HepG2 (cell line): ENCODE measurements around the gene ZNF747. TPM values are rescaled to one million over a fixed set of nuclear protein-coding genes. Genes with fewer than 3 reads are reported as not detected.

Experiments used
- GLMP ChIP-seq: sonication (generic); formaldehyde crosslinking; IDR thresholded peaks from 2 replicates; pipeline ENCODE4 v1.9.0; 2021; ENCODE audit warnings: missing genetic modification reagents, mild to moderate bottlenecking, borderline replicate concordance
- HOXA5 ChIP-seq: sonication (generic); formaldehyde crosslinking; IDR thresholded peaks from 2 replicates; pipeline ENCODE4 v1.4.0; 2020; ENCODE audit warnings: missing genetic modification reagents
- IRX3 ChIP-seq: sonication (generic); formaldehyde crosslinking; IDR thresholded peaks from 2 replicates; pipeline ENCODE4 v1.8.1; 2023; ENCODE audit warnings: mild to moderate bottlenecking, low read depth, missing genetic modification reagents, borderline replicate concordance
- PHF20 ChIP-seq: sonication (generic); formaldehyde crosslinking; IDR thresholded peaks from 2 replicates; pipeline ENCODE4 v1.5.0; 2020; ENCODE audit warnings: mild to moderate bottlenecking, missing genetic modification reagents
- RBM22 ChIP-seq: fragments of 200-400 bp; formaldehyde crosslinking; optimal IDR thresholded peaks from 2 replicates; pipeline ENCODE3; 2017; ENCODE audit warnings: mild to moderate bottlenecking, low read length, moderate library complexity
- THAP7 ChIP-seq: sonication (generic); formaldehyde crosslinking; IDR thresholded peaks from 2 replicates; pipeline ENCODE4 v1.8.1; 2023; ENCODE audit warnings: mild to moderate bottlenecking, missing genetic modification reagents
- ZBTB4 ChIP-seq: sonication (generic); formaldehyde crosslinking; IDR thresholded peaks from 2 replicates; pipeline ENCODE4 v1.4.0; 2020; ENCODE audit warnings: missing genetic modification reagents, mild to moderate bottlenecking, borderline replicate concordance
- ZNF124 ChIP-seq: sonication (generic); formaldehyde crosslinking; IDR thresholded peaks from 2 replicates; pipeline ENCODE4 v1.4.0; 2020; ENCODE audit warnings: missing genetic modification reagents
- polyA plus RNA-seq, 8 experiments: library from polyadenylated mRNA; depleted of rRNA in 3 of 8; stranded (reverse) in 7 of 8; unstranded in 1 of 8; fragments of >200 nt; fragmentation: Illumina TruSeq in 4 of 8; extraction: Trizol in 4 of 8; gene quantifications; 2 replicates each; pipeline versions ENCODE4 v1.2.1 to v1.2.3, GENCODE V29; 2011 to 2016; ENCODE audit warnings: low read depth in 4 of 8, missing spikeins in 1 of 8, mixed read lengths in 1 of 8; ENCODE audit not compliant: insufficient read depth in 1 of 8
- total RNA-seq, 5 experiments: library from RNA; depleted of rRNA; stranded (reverse); fragments of >200 nt; fragmentation: Illumina TruSeq; extraction: Trizol; gene quantifications; 2 replicates each; pipeline ENCODE4 v1.2.3, GENCODE V29; 2016; ENCODE audit warnings: low read depth in 1 of 5
- TF ChIP-seq, protein P1 (sequence below): sonication (generic); formaldehyde crosslinking; conservative IDR thresholded peaks from 2 replicates; pipeline ENCODE4 v1.4.0; 2020; ENCODE audit warnings: missing genetic modification reagents
- TF ChIP-seq, protein P2 (sequence below): sonication (generic); formaldehyde crosslinking; IDR thresholded peaks from 2 replicates; pipeline ENCODE4 v1.5.0; 2020; ENCODE audit warnings: missing genetic modification reagents
- TF ChIP-seq, protein P3 (sequence below): sonication (generic); formaldehyde crosslinking; IDR thresholded peaks from 2 replicates; pipeline ENCODE4 v1.4.0; 2020; ENCODE audit warnings: missing genetic modification reagents
- TF ChIP-seq, protein P4 (sequence below): sonication (generic); formaldehyde crosslinking; IDR thresholded peaks from 2 replicates; pipeline ENCODE4 v1.5.1; 2020; ENCODE audit warnings: missing genetic modification reagents, mild to moderate bottlenecking, borderline replicate concordance
- TF ChIP-seq, protein P5 (sequence below): sonication (generic); formaldehyde crosslinking; conservative IDR thresholded peaks from 2 replicates; pipeline ENCODE4 v1.8.0; 2022; ENCODE audit warnings: low read depth, missing genetic modification reagents

Gene ZNF747
- total and polyA plus RNA-seq, 2 of the 13 experiments (the other 11 are each of a cell fraction or from before 2014, with no cell fraction given), result 7.2 to 10.2 TPM

DNA sequence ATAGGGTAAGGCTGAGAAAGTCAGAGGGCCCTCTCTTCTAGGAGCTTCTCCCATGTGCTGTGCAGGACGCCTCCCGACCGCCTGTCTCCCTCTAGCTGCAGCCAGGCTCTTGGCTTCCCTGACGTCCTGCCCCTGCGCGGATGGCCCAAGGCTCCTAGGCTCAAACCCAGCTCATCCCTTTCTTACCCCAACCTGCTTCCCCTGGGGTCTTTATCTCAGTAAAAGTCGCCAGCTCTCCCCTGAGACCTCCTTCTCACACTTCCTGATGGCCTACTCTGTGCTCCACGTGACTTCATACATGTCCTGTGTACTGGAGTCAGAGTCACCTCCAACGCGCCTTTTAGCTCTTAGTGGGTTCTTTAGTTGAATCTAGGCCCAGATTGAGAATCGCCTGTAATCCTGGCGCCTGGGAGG lies 1.1 kb upstream of the ZNF747 start (continued):
- TF ChIP-seq ZBTB4 (CRISPR knock-in tag) (peak; percentile 79; the same call in 1 of the 2 replicates), HOXA5 (peak; percentile 50; the same call in 1 of the 2 replicates), GLMP (CRISPR knock-in tag) (no peak), IRX3 (CRISPR knock-in tag) (no peak), ZNF124 (CRISPR knock-in tag) (peak; percentile 73; the same call in 1 of the 2 replicates), PHF20 (CRISPR knock-in tag) (no peak), THAP7 (CRISPR knock-in tag) (no peak), RBM22 (no peak)
- TF ChIP-seq, protein P1, sequence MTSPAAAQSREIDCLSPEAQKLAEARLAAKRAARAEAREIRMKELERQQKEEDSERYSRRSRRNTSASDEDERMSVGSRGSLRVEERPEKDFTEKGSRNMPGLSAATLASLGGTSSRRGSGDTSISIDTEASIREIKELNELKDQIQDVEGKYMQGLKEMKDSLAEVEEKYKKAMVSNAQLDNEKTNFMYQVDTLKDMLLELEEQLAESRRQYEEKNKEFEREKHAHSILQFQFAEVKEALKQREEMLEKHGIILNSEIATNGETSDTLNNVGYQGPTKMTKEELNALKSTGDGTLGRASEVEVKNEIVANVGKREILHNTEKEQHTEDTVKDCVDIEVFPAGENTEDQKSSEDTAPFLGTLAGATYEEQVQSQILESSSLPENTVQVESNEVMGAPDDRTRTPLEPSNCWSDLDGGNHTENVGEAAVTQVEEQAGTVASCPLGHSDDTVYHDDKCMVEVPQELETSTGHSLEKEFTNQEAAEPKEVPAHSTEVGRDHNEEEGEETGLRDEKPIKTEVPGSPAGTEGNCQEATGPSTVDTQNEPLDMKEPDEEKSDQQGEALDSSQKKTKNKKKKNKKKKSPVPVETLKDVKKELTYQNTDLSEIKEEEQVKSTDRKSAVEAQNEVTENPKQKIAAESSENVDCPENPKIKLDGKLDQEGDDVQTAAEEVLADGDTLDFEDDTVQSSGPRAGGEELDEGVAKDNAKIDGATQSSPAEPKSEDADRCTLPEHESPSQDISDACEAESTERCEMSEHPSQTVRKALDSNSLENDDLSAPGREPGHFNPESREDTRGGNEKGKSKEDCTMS (CRISPR knock-in tag), result no peak
- TF ChIP-seq, protein P2, sequence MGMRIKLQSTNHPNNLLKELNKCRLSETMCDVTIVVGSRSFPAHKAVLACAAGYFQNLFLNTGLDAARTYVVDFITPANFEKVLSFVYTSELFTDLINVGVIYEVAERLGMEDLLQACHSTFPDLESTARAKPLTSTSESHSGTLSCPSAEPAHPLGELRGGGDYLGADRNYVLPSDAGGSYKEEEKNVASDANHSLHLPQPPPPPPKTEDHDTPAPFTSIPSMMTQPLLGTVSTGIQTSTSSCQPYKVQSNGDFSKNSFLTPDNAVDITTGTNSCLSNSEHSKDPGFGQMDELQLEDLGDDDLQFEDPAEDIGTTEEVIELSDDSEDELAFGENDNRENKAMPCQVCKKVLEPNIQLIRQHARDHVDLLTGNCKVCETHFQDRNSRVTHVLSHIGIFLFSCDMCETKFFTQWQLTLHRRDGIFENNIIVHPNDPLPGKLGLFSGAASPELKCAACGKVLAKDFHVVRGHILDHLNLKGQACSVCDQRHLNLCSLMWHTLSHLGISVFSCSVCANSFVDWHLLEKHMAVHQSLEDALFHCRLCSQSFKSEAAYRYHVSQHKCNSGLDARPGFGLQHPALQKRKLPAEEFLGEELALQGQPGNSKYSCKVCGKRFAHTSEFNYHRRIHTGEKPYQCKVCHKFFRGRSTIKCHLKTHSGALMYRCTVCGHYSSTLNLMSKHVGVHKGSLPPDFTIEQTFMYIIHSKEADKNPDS, result 0 out of 2 replicates have a peak, but pooled peaks have one; percentile 41
- TF ChIP-seq, protein P3, sequence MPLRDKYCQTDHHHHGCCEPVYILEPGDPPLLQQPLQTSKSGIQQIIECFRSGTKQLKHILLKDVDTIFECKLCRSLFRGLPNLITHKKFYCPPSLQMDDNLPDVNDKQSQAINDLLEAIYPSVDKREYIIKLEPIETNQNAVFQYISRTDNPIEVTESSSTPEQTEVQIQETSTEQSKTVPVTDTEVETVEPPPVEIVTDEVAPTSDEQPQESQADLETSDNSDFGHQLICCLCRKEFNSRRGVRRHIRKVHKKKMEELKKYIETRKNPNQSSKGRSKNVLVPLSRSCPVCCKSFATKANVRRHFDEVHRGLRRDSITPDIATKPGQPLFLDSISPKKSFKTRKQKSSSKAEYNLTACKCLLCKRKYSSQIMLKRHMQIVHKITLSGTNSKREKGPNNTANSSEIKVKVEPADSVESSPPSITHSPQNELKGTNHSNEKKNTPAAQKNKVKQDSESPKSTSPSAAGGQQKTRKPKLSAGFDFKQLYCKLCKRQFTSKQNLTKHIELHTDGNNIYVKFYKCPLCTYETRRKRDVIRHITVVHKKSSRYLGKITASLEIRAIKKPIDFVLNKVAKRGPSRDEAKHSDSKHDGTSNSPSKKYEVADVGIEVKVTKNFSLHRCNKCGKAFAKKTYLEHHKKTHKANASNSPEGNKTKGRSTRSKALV (CRISPR knock-in tag), result no peak
- TF ChIP-seq, protein P4, sequence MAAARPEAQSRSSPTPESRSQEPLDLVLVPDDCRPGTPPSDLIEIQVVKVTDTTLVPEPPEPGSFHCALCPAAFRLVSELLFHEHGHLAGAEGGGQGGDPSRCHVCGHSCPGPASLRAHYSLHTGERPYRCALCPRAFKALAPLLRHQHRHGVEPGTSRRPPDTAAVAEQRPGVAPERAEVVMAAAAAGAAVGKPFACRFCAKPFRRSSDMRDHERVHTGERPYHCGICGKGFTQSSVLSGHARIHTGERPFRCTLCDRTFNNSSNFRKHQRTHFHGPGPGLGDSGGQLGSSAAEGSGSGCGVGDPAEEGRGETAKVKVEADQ (CRISPR knock-in tag), result no peak
- TF ChIP-seq, protein P5, sequence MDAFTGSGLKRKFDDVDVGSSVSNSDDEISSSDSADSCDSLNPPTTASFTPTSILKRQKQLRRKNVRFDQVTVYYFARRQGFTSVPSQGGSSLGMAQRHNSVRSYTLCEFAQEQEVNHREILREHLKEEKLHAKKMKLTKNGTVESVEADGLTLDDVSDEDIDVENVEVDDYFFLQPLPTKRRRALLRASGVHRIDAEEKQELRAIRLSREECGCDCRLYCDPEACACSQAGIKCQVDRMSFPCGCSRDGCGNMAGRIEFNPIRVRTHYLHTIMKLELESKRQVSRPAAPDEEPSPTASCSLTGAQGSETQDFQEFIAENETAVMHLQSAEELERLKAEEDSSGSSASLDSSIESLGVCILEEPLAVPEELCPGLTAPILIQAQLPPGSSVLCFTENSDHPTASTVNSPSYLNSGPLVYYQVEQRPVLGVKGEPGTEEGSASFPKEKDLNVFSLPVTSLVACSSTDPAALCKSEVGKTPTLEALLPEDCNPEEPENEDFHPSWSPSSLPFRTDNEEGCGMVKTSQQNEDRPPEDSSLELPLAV (CRISPR knock-in tag), result no peak
